Calu3 (cell line): ENCODE results near the gene SMPD3. TPM values are rescaled to one million over a fixed set of nuclear protein-coding genes. Genes with fewer than 3 reads are reported as not detected.

Source experiments
- BruUV-seq: library from RNA; stranded (reverse); fragments of 400-500 nt; replicated peaks from 2 replicates; lab custom pipeline; 2021; lab: Mats Ljungman, UMichigan
- CTCF ChIA-PET: fragments of 300-600 bp; sonication (Branson Sonifier 250); formaldehyde crosslinking; loops from one replicate; lab custom pipeline; 2022; ENCODE audit warnings: antibody characterized with exemption; lab: Charles Lee
- DNase-seq: peaks from one replicate; pipeline ENCODE4 v3.0.0; 2022
- H3K27ac Mint-ChIP-seq: one replicate; pipeline ENCODE4 v1.8.0; 2022; ENCODE audit warnings: mixed read lengths; ENCODE audit not compliant: unreplicated experiment
- H3K27me3 Mint-ChIP-seq: one replicate; pipeline ENCODE4 v1.8.0; 2022; ENCODE audit warnings: mixed read lengths; ENCODE audit not compliant: unreplicated experiment
- H3K36me3 Mint-ChIP-seq: one replicate; pipeline ENCODE4 v1.8.0; 2022; ENCODE audit warnings: mild to moderate bottlenecking, moderate library complexity, mixed read lengths; ENCODE audit not compliant: insufficient read depth, unreplicated experiment
- H3K4me1 Mint-ChIP-seq: one replicate; pipeline ENCODE4 v1.8.0; 2022; ENCODE audit warnings: mild to moderate bottlenecking, low read depth, mixed read lengths; ENCODE audit not compliant: unreplicated experiment
- H3K4me3 Mint-ChIP-seq: one replicate; pipeline ENCODE4 v1.8.0; 2022; ENCODE audit warnings: mild to moderate bottlenecking, low read depth, moderate library complexity, mixed read lengths; ENCODE audit not compliant: unreplicated experiment
- H3K9me3 Mint-ChIP-seq: one replicate; pipeline ENCODE4 v1.8.0; 2022; ENCODE audit warnings: low read depth, mixed read lengths; ENCODE audit not compliant: unreplicated experiment
- intact Hi-C: fragments of 100-400 bp; cut with micrococcal nuclease; formaldehyde crosslinking; loops from one replicate; pipeline ENCODE4 v1.10.0; 2022; ENCODE audit not compliant: unreplicated experiment
- total RNA-seq: library from RNA; stranded (reverse); gene quantifications from 2 replicates; pipeline ENCODE4 v1.2.3, GENCODE V29; 2022
- TF ChIP-seq, protein P1 (sequence below): fragments of 200-600 bp; IDR thresholded peaks from one replicate; pipeline ENCODE4 v1.8.0; 2022; ENCODE audit warnings: antibody characterized with exemption; ENCODE audit not compliant: unreplicated experiment

The SMPD3 gene
- total RNA-seq, 1 experiment from 2014 or later, result 0.42 TPM

DNA sequence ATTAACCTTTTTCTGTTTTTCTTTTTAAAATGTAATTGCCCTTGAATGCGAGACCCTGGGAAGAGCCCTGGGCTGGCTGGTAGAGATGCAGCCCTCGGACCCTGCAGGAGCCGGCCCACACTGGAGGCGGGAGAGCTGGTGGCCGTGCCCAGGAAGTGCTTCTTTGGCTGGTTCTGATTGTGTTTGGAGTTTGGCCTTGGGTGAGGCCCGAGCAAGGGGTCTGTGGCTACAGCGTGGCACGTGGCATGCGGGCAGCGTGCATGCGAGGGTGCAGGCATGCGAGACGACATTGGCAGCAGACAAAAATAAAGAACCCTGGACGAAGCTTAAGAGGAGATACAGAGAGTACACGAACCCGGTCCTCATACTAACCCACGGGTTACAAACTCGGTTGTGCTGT, 87.8 kb downstream of the SMPD3 start:
- TF ChIP-seq, protein P1, sequence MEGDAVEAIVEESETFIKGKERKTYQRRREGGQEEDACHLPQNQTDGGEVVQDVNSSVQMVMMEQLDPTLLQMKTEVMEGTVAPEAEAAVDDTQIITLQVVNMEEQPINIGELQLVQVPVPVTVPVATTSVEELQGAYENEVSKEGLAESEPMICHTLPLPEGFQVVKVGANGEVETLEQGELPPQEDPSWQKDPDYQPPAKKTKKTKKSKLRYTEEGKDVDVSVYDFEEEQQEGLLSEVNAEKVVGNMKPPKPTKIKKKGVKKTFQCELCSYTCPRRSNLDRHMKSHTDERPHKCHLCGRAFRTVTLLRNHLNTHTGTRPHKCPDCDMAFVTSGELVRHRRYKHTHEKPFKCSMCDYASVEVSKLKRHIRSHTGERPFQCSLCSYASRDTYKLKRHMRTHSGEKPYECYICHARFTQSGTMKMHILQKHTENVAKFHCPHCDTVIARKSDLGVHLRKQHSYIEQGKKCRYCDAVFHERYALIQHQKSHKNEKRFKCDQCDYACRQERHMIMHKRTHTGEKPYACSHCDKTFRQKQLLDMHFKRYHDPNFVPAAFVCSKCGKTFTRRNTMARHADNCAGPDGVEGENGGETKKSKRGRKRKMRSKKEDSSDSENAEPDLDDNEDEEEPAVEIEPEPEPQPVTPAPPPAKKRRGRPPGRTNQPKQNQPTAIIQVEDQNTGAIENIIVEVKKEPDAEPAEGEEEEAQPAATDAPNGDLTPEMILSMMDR, result no peak
- no TSS peak for BruUV-seq
- no peaks in the 10 kb centered on the region for H3K9me3 Mint-ChIP-seq
- DNase-seq, result no peak
- H3K4me1 Mint-ChIP-seq, result no peaks in the 10 kb centered on the region
- intact Hi-C loops, result no loop called here
- H3K4me3 Mint-ChIP-seq, result no peak overlapping the region
- CTCF ChIA-PET, result no interaction called here
- peaks cover 22% of the 10 kb centered on the region for H3K36me3 Mint-ChIP-seq
- peaks cover 3% of the 10 kb centered on the region for H3K27me3 Mint-ChIP-seq
- no peak overlapping the region for H3K27ac Mint-ChIP-seq

DNA sequence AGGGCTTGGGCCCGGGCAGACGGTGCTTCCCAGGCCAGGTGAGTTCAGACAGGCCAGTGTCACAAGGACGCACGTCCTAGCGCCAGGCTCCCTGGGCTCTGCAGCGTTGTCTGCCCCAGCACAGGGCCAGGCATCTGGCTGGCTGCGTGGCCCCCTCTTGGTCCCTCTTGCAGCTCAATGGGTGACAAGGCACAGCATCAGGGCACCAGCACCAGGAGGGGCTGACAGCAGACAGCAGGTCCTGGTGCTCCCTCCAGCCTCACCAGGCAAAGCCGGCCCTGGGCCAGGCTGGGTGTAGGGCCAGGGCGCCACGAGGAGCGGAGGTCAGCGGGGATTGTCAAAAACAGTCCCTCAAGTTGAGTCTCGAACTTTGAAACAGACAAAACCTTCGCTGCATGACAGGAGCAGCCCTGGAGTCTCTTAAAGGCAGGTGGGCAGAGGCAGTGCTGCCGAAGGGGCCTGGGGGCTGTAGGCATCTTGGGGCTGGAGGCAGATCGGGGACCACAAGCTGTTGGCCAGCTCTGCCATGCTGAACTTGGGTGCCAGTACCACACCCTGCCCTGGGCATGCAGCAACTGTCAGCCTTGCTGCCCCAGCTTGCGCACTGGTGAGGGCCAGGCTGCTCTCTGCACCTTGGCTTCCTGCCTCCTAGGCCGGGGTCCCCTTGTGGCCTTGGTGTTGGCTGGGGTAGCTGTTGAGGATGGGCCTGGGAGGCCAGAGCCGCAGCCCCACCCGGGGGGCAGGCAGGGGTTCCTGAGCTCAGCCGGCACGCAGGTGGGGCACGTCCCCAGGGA, 88.7 kb downstream of the SMPD3 start:
- intact Hi-C loops, result no loop called here
- Mint-ChIP-seq H3K36me3 (peaks cover 31% of the 10 kb centered on the region), H3K4me1 (no peaks in the 10 kb centered on the region), H3K9me3 (no peaks in the 10 kb centered on the region), H3K27me3 (no peaks in the 10 kb centered on the region), H3K4me3 (no peak overlapping the region), H3K27ac (no peak overlapping the region)
- no peak for DNase-seq
- no TSS peak for BruUV-seq
- TF ChIP-seq, protein P1, result no peak
- CTCF ChIA-PET, result interaction anchor here (0.6 kb wide), 1 partner anchor 588 kb away, joined by 9 read pairs; no protein-coding TSS in a partner anchor

DNA sequence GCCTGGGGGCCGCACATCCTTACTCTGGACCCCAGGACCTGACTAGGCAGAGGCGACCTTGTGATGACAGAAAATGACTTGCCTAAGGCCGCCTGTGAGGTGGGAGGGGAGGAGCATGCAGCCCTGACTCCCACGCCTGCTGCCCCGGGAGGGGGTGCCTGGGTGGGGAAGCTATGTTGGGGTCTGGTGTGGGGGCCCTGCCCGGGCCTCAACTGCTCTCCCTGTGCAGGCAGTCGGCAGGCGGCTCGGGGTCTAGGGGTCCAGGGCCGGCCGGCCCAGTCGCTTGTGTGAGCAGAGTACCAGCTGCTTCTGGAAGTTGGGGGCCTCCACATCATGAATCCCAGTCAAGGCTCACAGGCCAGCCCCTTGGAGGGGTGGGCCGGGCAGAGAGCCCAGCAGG, 89.4 kb downstream of the SMPD3 start:
- peaks cover 30% of the 10 kb centered on the region for H3K36me3 Mint-ChIP-seq
- intact Hi-C loops, result no loop called here

DNA sequence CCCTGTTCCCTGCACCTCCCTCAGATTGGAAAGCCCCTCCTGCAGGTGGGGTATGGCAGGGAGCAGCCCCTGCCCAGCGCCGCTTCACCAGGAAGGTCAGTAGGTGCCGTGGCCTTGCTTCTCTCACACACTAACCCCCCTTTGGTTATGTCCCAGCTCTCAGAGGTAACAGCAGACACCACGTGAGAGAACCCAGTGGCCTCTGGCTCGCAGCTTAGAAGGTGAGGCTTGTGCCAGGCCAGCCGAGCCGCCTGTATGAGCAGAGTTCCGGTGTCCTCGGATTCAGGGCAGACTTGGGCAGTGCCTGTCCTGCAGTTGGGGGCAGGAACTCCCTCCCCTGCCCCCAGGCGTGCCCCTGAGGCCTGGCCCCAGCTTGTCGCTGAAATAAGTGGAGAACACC, 90.4 kb downstream of the SMPD3 start:
- no peak overlapping the region for H3K27ac Mint-ChIP-seq
- CTCF ChIA-PET, result no interaction called here

More for the DNA sequence above, 89.4 kb downstream of the SMPD3 start:
- no TSS peak for BruUV-seq
- Mint-ChIP-seq H3K27me3 (no peaks in the 10 kb centered on the region), H3K4me3 (no peak overlapping the region), H3K9me3 (no peaks in the 10 kb centered on the region), H3K27ac (no peak overlapping the region), H3K4me1 (no peaks in the 10 kb centered on the region)
- CTCF ChIA-PET, result no interaction called here
- TF ChIP-seq, protein P1, result no peak
- no peak for DNase-seq

More for the DNA sequence above, 90.4 kb downstream of the SMPD3 start:
- Mint-ChIP-seq H3K4me3 (no peak overlapping the region), H3K9me3 (no peaks in the 10 kb centered on the region), H3K27me3 (no peaks in the 10 kb centered on the region), H3K36me3 (peaks cover 29% of the 10 kb centered on the region), H3K4me1 (no peaks in the 10 kb centered on the region)
- BruUV-seq, result no TSS peak
- intact Hi-C loops, result no loop called here
- DNase-seq, result no peak
- TF ChIP-seq, protein P1, result no peak
